Fibroblast of lung (primary cell): Measurements from ENCODE around the gene RUNDC3A. TPM values are rescaled to one million over a fixed set of nuclear protein-coding genes. Genes with fewer than 3 reads are reported as not detected.
A peak's percentile ranks its signal among the peaks of the same experiment; 100 is the strongest.

Experiments
- DNase-seq, 2 donors: peaks; one replicate each; pipeline versions ENCODE4 v3.0.0 to v3.0.0-alpha.2; 2010; ENCODE audit warnings: low read depth in 2 of 2
- H2AFZ ChIP-seq: 2 replicates; pipeline ENCODE4 v1.5.1; 2012; ENCODE audit warnings: low read length, control low read depth, inconsistent platforms
- H3K27ac ChIP-seq: 2 replicates; pipeline ENCODE4 v1.5.1; 2011; ENCODE audit warnings: low read length, control low read depth; ENCODE audit not compliant: insufficient read depth
- H3K27me3 ChIP-seq: 2 replicates; pipeline ENCODE4 v1.5.1; 2011; ENCODE audit warnings: mild to moderate bottlenecking, low read length; ENCODE audit not compliant: control insufficient read depth, insufficient read depth
- H3K36me3 ChIP-seq: 2 replicates; pipeline ENCODE4 v1.5.1; 2011; ENCODE audit warnings: low read length; ENCODE audit not compliant: control insufficient read depth, insufficient read depth
- H3K4me1 ChIP-seq: 2 replicates; pipeline ENCODE4 v1.5.1; 2011; ENCODE audit warnings: low read length; ENCODE audit not compliant: control insufficient read depth, insufficient read depth; ENCODE audit errors: extremely low read depth
- H3K4me2 ChIP-seq: 2 replicates; pipeline ENCODE4 v1.5.1; 2011; ENCODE audit warnings: low read length, control low read depth; ENCODE audit not compliant: insufficient read depth; ENCODE audit errors: extremely low read depth
- H3K4me3 ChIP-seq, 4 experiments: fragments of 200-600 bp in 1 of 4; sonication (generic) in 1 of 4; replicated peaks in 1 of 4; 2 replicates each; pipeline ENCODE4 v1.5.1; 2011 to 2016; ENCODE audit warnings: low read length in 4 of 4, low read depth in 3 of 4, mild to moderate bottlenecking in 3 of 4, control low read depth in 2 of 4, inconsistent platforms in 1 of 4, mixed read lengths in 1 of 4; ENCODE audit not compliant: insufficient read depth in 1 of 4; ENCODE audit errors: control extremely low read depth in 1 of 4
- H3K79me2 ChIP-seq: 2 replicates; pipeline ENCODE4 v1.5.1; 2012; ENCODE audit warnings: mild to moderate bottlenecking, low read length, inconsistent platforms; ENCODE audit not compliant: control insufficient read depth, insufficient read depth
- H3K9ac ChIP-seq: 2 replicates; pipeline ENCODE4 v1.5.1; 2011; ENCODE audit warnings: mild to moderate bottlenecking, low read length, control low read depth; ENCODE audit not compliant: insufficient read depth
- H3K9me3 ChIP-seq: 2 replicates; pipeline ENCODE4 v1.5.1; 2012; ENCODE audit warnings: low read depth, low read length; ENCODE audit not compliant: control insufficient read depth, insufficient read depth
- H4K20me1 ChIP-seq: 2 replicates; pipeline ENCODE4 v1.5.1; 2011; ENCODE audit warnings: low read length; ENCODE audit not compliant: control insufficient read depth, insufficient read depth; ENCODE audit errors: extremely low read depth
- CTCF ChIP-seq, 2 donors: IDR thresholded peaks in 1 of 2; conservative IDR thresholded peaks in 1 of 2; 1 replicate in 1 of 2; 2 replicates in 1 of 2; pipeline ENCODE4 v1.5.1; 2011 to 2012; ENCODE audit warnings: low read length in 2 of 2, control low read depth in 1 of 2, inconsistent platforms in 1 of 2, low read depth in 1 of 2, mild to moderate bottlenecking in 1 of 2
- EZH2 ChIP-seq: IDR thresholded peaks from 2 replicates; pipeline ENCODE4 v1.5.1; 2012; ENCODE audit warnings: low read length, control low read depth, mild to moderate bottlenecking; ENCODE audit errors: missing control alignments
- polyA plus RNA-seq, 2 donors: library from polyadenylated mRNA; depleted of rRNA in 1 of 2; stranded (reverse) in 1 of 2; unstranded in 1 of 2; fragments of >200 nt; gene quantifications; 2 replicates each; pipeline ENCODE4 v1.2.1, GENCODE V29; 2011 to 2012; ENCODE audit warnings: missing spikeins in 1 of 2
- total RNA-seq: library from RNA; depleted of rRNA; stranded (reverse); fragments of >200 nt; gene quantifications from 2 replicates; pipeline ENCODE4 v1.2.1, GENCODE V29; 2014

The RUNDC3A gene
- total and polyA plus RNA-seq, 2 donors (not counting 1 experiment from before 2014, with no cell fraction given): not detected

- DNase-seq: no peak
- Histone ChIP-seq H3K4me2 (no peak overlapping the region), H3K9ac (no peak overlapping the region), H2AFZ (no peak overlapping the region), H3K4me1 (no peaks in the 10 kb centered on the region), H3K79me2 (peaks cover 7% of the 10 kb centered on the region), H3K36me3 (no peaks in the 10 kb centered on the region), H3K27ac (no peak overlapping the region), H4K20me1 (no peaks in the 10 kb centered on the region), H3K4me3 (no peak overlapping the region), H3K9me3 (no peaks in the 10 kb centered on the region), H3K27me3 (no peaks in the 10 kb centered on the region)
- no peak for TF ChIP-seq CTCF (conservative IDR thresholded peaks at IDR 0.05 in 1 of 2, IDR thresholded peaks at IDR 0.05 in 1 of 2; ENCODE audit: low read depth in 1 of 2, low read length in 2 of 2)
- TF ChIP-seq EZH2: no peak
These were observed 35.3 kb downstream of the RUNDC3A start for GRCh38 chr17:44343510-44344209.

- H2AFZ ChIP-seq: peak within 1 kb of the TSS; percentile 65
- H3K79me2 ChIP-seq: peaks cover 7% of the 10 kb centered on the region
- peak within 1 kb of the TSS; percentile 77 for H3K9ac ChIP-seq
- DNase-seq: peak; percentile 99 to 100
- H3K9me3 ChIP-seq: no peaks in the 10 kb centered on the region
- H3K27me3 ChIP-seq: no peaks in the 10 kb centered on the region
- no peaks in the 10 kb centered on the region for H4K20me1 ChIP-seq
- H3K4me2 ChIP-seq: peak within 1 kb of the TSS; percentile 94
- peak within 1 kb of the TSS; percentile 64 for H3K27ac ChIP-seq
- H3K36me3 ChIP-seq: peaks cover 3% of the 10 kb centered on the region
- H3K4me1 ChIP-seq: no peaks in the 10 kb centered on the region
- TF ChIP-seq EZH2 (no peak), CTCF (conservative IDR thresholded peaks at IDR 0.05 in 1 of 2, IDR thresholded peaks at IDR 0.05 in 1 of 2; ENCODE audit: low read depth in 1 of 2, low read length in 2 of 2) (peak in 1 of 2 donors; percentile 1)
- H3K4me3 ChIP-seq: peak within 1 kb of the TSS; percentile 96 to 98 (median 97)
These were observed 36.6 kb downstream of the RUNDC3A start, which contains the start of gene GRN for GRCh38 chr17:44344939-44345453. Gene GRN (plus strand): TSS chr17:44345302. CDS start chr17:44349165, 3,863 bp downstream.

GRCh38 chr17:44345454-44346026 is 37.1 kb downstream of the RUNDC3A start:
- Histone ChIP-seq H2AFZ (peak overlapping the region; percentile 65), H3K36me3 (peaks cover 3% of the 10 kb centered on the region), H3K9ac (peak overlapping the region; percentile 77), H3K27ac (peak overlapping the region; percentile 64), H4K20me1 (no peaks in the 10 kb centered on the region), H3K4me2 (peak overlapping the region; percentile 94), H3K9me3 (no peaks in the 10 kb centered on the region), H3K4me1 (no peaks in the 10 kb centered on the region), H3K79me2 (peaks cover 7% of the 10 kb centered on the region), H3K27me3 (no peaks in the 10 kb centered on the region), H3K4me3 (peak overlapping the region; percentile 96 to 98 (median 97))
- TF ChIP-seq CTCF (conservative IDR thresholded peaks at IDR 0.05 in 1 of 2, IDR thresholded peaks at IDR 0.05 in 1 of 2; ENCODE audit: low read depth in 1 of 2, low read length in 2 of 2) (peak; percentile 39 to 45), EZH2 (no peak)
- DNase-seq: peak; percentile 51 to 58
